Activated naive CD8-positive, alpha-beta T cell treated with anti-CD3 and anti-CD28 coated beads, Interleukin-2, amount 50 U/mL, for 16 hours (primary cell): ENCODE measurements around the gene MYDGF.
A peak's percentile ranks its signal among the peaks of the same experiment; 100 is the strongest.

Experiments
- DNase-seq: peaks from one replicate; pipeline ENCODE4 v3.0.0-alpha.2; 2020; ENCODE audit warnings: low read depth, low spot score

Gene MYDGF

DNA sequence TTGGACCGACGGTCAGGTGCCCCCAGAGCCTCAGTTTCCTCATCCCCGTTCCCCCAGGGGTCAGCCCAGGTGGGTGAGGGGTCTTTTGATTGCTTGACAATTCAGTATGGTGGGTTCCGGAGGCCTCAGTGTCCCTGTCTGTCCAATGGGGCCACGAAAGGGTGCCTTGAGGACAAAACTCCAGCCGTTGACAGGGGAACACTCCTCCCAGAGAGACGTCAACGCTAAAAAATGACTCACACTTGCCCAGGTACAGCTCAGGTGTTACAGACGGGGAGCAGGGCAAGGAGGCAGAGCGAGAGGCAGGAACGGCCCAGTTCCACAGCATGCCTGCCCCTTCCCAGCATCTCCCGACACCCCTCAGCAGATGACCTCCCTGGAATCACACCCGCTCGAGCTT is 29.0 kb downstream of the MYDGF start:
- DNase-seq = no peak

DNA sequence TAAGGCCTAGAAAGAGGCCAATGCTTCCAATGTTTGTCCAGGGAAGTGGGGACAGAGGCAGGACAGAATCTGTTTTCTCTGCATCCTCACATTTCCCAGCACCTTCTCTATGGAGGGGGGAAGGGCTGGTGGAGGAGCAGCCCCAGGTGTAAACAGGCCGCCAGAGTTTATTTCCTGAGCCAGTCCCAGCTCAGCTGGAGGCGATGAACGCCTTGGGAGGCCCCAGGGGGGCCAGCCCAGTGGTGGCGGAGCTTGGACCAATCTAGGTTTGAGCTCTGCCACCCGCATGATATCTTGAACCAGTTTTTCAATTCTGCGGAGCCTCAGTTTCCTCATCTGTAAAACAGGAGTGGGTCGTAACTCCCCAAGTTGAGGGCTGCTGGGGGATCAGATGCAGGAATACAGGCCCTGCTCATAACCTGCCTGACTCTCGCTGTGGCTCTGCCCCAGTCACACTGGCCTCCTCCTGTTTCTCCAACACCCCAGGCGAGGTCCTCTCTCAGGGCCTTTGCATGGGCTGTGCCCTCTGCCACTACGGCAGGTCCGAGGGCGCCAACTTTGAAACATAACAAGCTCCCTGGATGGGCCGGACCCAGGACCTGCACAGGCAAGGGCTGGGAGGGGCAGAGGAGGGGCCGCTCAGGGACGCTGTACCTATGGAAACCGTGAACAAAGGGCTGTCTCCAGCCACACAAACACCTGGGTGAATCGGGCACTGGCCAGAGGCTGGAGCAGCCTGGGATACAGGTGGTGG is 29.7 kb downstream of the MYDGF start:
- DNase-seq = no peak

DNA sequence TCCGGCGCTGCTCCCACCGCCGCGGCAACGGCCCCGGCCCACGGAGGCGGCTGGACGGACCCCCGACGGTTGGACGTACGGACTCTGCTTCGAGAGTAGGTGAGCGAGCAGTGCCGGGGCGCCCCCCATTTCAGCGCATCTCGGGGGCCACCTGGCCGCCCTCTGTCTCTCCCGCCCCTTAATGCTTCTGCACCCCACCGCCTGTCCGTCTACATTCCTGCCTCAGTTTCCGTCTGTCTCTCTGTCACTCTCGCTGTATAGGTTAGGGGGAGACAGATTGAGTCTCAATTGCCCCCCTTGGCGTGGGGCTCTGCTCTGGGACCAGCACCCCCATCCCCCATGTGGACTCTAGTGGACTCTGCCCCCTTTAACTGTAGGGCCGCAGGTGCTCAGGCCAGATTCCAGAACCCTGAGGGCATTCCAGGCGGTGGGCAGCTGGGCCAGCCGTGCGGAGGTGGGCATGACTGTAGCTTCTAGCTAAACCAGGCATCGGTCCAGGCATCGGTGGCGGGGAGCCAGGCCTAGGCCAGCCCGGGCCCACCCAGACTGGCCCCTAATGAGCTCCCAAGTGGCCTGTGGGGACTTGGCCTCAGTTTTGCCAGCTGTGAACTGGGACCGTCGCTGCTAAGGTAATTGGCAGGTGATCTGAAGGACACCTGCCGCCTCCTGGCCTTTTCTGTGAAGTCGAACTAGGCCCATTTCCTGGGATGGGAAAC is 30.5 kb downstream of the MYDGF start:
- no peak for DNase-seq

DNA sequence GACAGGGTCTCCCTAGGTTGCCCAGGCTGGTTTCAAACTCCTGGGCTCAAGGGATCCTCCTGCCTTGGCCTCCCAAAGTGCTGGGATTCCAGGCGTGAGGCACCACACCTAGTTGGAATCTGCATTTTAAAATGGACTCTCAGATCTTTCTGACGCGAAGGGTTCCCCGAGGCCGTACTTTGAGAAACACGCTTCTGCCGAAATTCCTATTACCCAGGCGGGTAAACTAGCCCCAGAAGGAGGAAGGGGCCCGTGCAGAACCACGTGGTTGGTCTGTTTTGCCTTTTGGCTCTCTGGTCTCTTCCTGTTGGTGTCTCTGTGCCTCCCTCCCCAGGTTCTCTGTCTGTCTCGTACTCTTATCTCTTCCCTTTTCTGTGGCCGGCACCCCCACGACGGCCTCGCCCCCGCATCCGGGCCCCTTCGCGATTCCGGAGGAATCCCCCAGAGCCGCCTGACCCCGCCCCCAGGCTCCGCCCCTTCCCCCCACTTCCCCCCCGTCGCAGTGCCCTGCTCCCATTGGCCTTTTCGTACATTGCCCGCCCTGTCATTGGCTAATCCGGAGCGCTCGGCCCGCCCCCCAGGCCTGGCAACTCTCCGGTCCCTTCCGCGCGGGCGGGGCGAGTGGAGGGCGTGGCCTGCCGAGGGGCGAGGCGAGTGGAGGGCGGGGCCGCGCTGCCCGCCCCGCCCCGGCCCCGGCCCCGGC is 31.2 kb downstream of the MYDGF start, which contains the start of gene TNFAIP8L1:
Gene TNFAIP8L1, plus strand, starts transcription at position 689 of the 703 bp plus-strand sequence. CDS start 12,354 bp downstream, outside the sequence.
- peak; percentile 97 for DNase-seq

DNA sequence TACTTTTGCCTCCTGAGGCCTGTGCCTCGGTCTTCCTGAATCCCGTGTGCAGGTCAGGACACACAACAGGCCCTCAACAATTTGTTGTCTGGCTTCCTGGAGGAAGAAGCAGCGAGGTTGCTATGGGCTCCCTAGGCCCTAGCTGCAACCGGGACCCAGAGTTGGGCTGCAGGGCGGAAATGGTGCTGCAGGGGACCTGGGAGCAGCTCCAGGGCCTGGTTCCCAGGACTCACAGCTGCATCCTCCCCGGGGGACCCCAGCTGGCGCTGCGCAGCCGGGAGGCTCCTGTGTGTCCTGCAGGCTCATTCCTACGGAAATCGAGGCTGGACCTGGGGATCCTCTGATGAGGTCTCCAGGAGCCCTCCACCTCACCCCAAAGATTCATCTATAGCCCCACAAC is 31.8 kb downstream of the MYDGF start:
- no peak for DNase-seq

DNA sequence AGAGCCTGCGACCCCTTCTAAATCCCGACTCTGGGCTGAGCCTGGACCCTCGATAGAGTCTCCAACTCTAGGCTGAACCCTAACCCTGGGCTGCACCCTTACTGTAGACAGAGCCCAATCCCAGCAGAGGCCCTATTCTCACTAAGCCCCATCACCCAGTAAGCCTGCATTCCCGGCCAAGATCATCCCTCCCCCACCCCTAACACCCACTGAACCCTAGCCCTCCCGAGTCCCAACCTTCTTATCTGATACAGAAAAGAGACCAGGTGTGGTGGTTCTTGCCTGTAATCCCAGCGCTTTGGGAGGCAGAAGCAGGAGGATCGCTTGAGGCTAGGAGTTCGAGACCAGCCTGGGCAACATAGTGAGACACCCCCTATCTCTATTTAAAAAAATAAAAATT is 33.4 kb downstream of the MYDGF start:
- DNase-seq = no peak

DNA sequence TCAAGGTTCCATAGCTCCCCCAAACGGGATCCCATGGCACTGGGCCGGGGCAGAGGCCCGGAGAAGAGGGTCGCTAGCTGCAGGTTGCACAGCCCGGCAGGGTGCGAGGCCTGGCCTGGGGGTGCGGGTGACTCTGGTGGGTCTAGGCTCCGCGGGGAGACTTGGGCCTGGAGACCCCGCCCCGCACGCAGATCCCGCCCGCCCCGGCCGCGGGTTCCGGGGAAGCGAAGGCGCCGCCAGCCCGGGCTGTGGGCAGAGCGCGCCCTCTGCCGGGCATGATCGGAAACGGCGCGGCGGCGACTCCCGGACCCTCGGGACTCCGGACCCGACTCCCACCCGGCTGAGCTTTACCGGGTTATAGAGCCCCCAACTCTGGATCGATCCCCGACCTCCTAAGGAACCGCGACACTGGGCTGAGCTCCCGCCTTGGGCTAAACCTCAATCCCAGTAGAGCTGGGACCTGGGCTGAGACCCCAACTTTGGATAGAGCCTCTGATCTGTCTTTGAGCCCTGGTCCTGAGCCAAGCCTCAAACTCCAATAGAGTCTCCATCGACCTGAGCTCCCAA is 33.9 kb downstream of the MYDGF start:
- peak; percentile 56 for DNase-seq

DNA sequence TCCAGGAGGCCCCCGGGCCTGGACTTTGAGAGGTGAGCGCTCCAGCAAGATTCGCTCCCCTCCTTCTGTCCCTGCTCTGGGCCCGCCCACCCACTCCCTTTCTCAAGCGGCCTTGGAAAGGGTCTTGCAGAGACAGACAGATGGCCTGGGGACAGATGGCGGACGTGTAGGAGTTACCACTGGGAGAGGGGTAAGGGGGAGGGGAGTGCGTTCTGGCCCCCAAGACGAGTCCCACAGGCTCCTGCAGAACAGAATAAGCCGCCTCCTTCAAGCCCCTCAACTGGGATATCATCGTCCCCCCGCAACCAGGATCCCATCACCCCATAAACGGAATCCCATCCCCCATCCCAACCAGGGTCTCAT is 34.4 kb downstream of the MYDGF start:
- no peak for DNase-seq

DNA sequence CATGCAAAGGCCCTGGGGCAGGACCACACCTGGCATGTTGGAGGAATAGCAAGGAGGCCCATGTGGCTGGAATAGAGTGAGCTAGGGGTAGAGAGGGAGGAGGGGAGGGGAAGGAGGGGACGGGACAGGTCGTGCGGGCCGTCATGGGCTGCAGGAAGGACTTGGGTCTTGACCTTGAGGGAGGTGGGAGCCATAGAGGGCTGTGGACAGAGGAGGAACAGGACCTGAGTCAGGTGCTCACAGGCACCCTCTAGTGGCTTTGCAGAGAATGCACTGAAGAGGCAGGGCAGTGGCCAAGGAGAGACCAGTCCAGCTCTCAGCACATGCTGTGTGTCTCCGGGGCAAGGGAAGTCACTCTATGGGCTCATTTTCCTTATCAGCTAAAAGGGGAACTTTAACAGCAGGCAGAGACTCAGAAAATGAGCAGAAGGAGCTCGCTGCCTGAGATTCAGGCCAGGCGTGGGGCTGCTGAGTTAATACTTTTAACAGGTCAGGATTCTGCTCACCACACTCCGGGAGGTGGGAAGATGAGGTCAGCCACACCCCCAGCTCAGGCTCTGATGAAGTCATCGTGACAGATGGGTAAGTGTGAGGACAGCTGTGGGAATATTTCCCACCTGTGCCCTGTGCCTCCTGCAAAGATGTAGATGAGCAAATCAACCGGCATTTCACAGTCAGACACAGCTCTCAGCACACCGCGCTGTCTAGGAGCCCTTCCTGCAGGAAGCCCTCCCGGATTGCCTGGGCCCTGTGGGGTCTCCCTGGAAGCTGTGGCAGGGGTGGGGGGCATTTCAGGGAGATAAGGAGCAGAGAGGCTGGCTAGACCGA is 36.8 kb downstream of the MYDGF start:
- no peak for DNase-seq

DNA sequence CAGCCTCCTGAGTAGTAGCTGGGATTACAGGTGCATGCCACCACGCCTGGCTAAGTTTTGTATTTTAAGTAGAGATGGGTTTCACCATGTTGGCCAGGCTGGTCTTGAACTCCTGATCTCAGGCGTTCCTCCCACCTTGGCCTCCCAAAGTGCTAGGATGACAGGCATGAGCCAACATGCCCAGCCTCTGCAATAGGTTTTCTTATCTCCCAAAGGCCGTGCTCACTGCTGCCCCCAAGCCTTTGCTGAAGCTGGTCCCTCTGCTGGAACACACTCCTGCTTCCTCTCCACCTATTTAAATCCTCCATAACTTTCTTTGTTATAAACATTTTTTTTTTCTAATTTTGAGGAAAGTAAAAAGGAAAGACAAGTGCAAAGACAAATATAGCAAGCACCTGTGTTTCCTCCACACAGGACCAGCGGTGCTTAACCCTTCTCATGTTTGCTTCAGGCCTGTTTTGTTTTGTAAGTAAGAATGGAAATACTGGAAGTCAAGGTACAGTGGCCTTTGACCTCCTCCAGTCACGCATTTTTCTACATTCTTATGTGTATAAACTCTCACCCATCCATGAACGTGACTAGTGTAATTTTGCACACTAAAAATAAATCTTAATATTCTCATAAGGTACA is 45.3 kb downstream of the MYDGF start:
- no peak for DNase-seq

DNA sequence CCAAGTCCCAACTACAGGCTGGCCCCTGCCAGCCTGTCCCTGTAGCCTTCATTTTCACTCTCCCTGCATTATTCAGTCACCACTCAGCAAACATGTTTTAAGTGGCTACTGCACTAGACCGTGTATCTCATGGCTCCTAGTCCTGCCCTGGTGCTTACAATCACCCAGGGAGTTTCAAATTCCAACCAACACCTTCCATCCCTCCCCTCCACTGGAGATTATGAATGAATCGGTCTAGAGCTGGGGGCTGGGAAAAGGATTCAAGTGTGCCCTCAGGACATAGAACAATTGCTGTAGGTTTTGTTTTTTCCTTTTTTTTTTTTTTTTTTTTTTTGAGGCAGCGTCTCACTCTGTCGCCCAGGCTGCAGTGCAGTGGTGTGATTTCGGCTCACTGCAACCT is 45.8 kb downstream of the MYDGF start:
- no peak for DNase-seq

DNA sequence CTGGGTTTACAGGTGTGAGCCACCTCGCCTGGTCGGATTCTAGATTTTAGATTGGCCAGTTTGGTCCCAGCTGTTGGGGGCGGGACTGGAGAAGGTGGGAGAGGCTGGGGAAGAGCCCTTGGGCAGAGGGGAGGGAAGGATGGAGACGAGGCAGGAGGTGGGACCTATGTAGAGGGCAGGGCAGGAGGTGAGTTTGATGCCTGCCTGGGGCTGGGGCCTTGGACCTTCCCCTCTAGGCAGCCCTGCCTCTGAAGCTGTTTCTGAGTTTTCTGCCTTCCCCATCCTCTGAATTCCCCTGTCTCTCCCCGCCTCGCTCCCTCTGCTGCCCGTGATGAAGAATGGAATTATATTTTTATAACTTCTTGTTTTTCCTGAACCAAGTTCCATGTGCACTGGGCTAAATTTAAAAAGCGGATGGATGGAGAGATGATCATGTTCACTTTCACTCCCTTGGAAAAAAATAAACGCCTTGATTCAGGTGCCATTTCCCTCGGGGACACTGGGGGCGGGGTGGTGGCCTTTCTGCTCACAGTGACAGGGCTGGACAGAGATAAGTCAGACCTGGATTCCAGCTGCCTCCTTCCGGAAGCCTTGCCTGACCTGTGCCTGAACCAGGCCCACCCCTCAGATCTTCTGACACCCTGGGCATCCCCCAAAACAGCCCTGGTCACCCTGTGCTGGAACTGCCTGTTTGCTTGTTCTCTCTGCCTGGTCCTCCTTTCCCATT is 47.3 kb downstream of the MYDGF start:
- DNase-seq = no peak

DNA sequence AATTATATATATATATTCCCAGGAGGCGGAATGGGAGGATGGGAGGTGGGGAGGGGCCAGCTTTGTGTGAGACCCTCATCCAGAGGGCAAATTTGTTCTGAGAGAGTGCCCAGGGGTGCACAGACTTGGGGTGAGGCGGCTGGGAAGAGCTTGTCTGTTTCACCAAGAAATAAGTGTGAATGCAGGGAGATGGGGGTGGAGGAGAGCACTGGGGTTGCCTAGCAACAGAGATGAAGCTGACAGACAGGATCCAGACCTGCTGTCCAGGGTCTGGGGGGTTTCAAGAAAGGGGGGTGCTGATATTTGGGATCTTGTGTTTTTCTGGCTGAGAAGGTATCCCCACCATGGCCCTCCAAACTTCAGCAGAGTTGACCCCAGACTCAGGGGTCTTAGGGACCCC is 49.5 kb downstream of the MYDGF start:
- DNase-seq = no peak

DNA sequence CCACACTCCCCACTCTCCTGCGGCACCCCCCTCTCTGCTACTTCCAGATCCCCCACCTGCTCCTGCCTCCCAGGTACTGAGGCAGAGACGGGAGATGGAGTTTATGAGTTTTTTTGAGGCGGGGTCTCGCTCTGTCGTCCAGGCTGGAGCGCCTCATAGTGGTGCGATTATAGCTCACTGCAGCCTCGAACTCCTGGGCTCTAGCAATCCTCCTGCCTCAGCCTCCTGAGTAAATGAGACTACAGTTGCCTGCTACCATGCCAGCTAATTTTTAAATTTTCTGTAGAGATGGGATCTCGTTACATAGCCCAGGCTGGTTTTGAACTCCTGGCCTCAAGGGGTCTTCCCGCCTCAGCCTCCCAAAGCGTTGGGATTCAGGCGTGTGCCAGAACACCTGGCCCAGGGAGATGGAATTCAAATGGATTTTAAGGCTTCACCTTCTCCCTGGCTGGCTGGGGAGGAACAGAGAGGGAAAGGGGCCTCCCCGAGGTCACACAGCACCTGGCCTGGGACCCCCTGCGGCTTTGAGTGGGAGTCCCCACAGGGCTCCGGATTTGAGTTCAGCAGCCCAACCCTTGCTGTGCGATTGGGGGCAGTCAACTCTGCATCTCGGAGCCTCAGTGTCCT is 50.4 kb downstream of the MYDGF start:
- DNase-seq = no peak

DNA sequence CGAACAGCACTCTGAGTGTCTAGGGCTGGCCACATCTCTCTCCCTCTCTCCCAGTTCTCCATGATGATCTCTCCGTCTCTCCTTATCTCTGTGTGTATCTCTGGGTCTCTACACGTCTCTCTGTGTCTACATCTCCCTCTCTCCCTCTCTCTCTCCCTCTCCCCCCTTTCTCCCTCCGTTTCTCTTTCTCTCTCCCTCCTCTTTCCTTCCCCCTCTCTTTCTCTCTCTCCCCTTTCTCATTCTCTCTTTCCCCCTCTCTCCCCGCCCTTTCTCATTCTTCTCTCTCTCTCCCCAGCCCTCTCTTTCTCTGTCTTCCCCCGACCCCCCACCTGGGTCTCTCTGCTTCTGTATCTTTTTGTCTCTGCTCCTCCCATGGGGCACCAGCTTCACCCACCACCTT is 52.1 kb downstream of the MYDGF start:
- DNase-seq = no peak

DNA sequence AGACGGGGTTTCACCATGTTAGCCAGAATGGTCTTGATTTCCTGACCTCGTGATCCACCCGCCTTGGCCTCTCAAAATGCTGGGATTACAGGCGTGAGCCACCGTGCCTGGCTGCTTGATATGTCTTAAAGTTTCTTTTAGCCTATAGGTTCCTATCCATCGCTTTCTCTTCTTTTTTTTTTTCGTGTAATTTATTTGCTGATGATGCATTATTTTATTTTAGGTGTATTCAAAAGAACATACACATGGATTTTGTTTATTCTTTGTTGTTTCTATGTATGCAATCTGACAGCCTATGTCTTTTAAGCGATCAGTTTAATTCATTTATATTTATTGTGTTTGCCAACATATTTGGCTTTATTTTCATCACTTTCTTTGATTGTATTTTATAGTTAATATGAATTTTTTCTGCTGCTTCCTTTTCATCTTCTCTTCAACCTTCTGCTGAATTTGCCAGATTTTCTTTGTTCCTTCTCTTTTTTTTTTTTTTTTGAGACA is 56.8 kb downstream of the MYDGF start:
- DNase-seq = no peak

DNA sequence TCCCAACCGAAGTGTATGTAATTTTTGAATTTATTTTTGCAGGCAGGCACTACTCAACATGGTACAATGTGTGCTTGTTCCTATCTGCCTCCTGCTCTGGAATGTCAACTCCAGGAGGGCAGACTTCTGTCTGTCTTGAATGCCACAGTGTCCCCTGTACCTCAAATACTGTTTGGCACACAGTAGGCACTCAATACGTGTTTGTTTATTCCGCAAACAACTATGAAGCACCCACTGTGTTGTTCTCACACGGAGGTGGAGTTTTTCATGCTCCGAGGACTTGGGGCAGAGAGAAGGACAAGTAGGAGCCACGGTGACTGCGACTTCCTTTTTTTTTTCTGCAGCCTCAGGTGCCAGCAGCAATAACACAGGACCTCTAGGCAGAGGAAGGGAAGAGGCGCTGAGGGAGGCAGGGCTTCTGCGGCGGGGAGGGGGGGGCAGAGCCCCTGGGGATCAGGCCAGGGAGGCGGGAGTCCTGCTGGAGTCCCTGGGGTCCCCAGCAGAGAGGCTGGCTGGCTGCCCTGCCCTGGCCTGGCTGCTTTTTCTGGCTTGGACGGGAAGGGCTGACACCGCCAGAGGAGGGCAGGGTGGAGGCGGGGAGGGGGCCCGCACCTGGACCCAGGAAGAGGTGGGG is 60.1 kb downstream of the MYDGF start:
- no peak for DNase-seq
